Neural cell (in vitro differentiated cells): ENCODE results near the gene DNAJC13. TPM values are rescaled to one million over a fixed set of nuclear protein-coding genes. Genes with fewer than 3 reads are reported as not detected.
"Not testable (repeated sequence)": the region's sequence is repeated elsewhere in the genome, so short reads cannot be mapped to it uniquely, and the experiment has no call there.

Experiments used
- H2AFZ ChIP-seq: fragments of 200-600, 300-800 bp; sonication (generic), shearing (Covaris generic); 2 replicates; pipeline ENCODE4 v1.6.0; 2014; ENCODE audit warnings: low read depth, mild to moderate bottlenecking, antibody characterized with exemption, low read length, moderate library complexity
- H3F3A ChIP-seq: fragments of 200-600 bp; shearing (Covaris generic); 2 replicates; pipeline ENCODE4 v1.6.1; 2016; ENCODE audit warnings: mild to moderate bottlenecking, moderate library complexity, mixed read lengths, antibody characterized with exemption, low read length; ENCODE audit not compliant: insufficient read depth, poor library complexity, severe bottlenecking
- H3K27ac ChIP-seq: fragments of 200-600, 300-800 bp; sonication (generic), shearing (Covaris generic); 2 replicates; pipeline ENCODE4 v1.5.1; 2014; ENCODE audit warnings: mild to moderate bottlenecking, low read length, moderate library complexity
- H3K27me3 ChIP-seq: fragments of 300-800, 200-600 bp; sonication (generic), shearing (Covaris generic); 2 replicates; pipeline ENCODE4 v1.6.0; 2014; ENCODE audit warnings: mild to moderate bottlenecking, low read depth, low read length, moderate library complexity; ENCODE audit not compliant: insufficient read depth
- H3K36me3 ChIP-seq: fragments of 300-800, 200-600 bp; sonication (generic), shearing (Covaris generic); 2 replicates; pipeline ENCODE4 v1.5.1; 2014; ENCODE audit warnings: mild to moderate bottlenecking, antibody characterized with exemption, low read length, moderate library complexity; ENCODE audit not compliant: insufficient read depth
- H3K4me2 ChIP-seq: fragments of 300-800, 200-600 bp; sonication (generic), shearing (Covaris generic); 2 replicates; pipeline ENCODE4 v1.6.0; 2014; ENCODE audit warnings: mild to moderate bottlenecking, low read length
- H3K4me3 ChIP-seq: fragments of 300-800, 200-600 bp; sonication (generic), shearing (Covaris generic); 2 replicates; pipeline ENCODE4 v1.5.1; 2014; ENCODE audit warnings: mild to moderate bottlenecking, low read length, moderate library complexity
- H3K79me2 ChIP-seq: fragments of 200-600 bp; shearing (Covaris generic); replicated peaks from 2 replicates; pipeline ENCODE4 v1.6.0; 2014; ENCODE audit warnings: mild to moderate bottlenecking, low read length, moderate library complexity; ENCODE audit not compliant: insufficient read depth
- H3K9ac ChIP-seq: fragments of 300-800, 200-600 bp; sonication (generic), shearing (Covaris generic); 2 replicates; pipeline ENCODE4 v1.6.1; 2016; ENCODE audit warnings: mild to moderate bottlenecking, low read length, mixed read lengths
- H3K9me2 ChIP-seq: fragments of 200-600 bp; shearing (Covaris generic); 2 replicates; pipeline ENCODE4 v1.6.1; 2016; ENCODE audit warnings: mild to moderate bottlenecking, low read length, mixed read lengths; ENCODE audit not compliant: insufficient read depth
- H3K9me3 ChIP-seq: fragments of 200-600, 300-800 bp; sonication (generic), shearing (Covaris generic); 2 replicates; pipeline ENCODE4 v1.6.1; 2016; ENCODE audit warnings: mild to moderate bottlenecking, mixed run types, low read length, moderate library complexity, mixed read lengths
- H4K20me1 ChIP-seq: fragments of 200-600 bp; shearing (Covaris generic); 2 replicates; pipeline ENCODE4 v1.6.1; 2016; ENCODE audit warnings: mild to moderate bottlenecking, mixed run types; ENCODE audit not compliant: insufficient read depth
- EP300 ChIP-seq: fragments of 450-650 bp; conservative IDR thresholded peaks from 2 replicates; pipeline ENCODE4 v1.6.1; 2014; ENCODE audit warnings: antibody characterized with exemption, mild to moderate bottlenecking, moderate library complexity; ENCODE audit not compliant: poor library complexity, severe bottlenecking
- EZH2 ChIP-seq: fragments of 200-600, 300-800 bp; shearing (Covaris generic), sonication (generic); IDR thresholded peaks from 2 replicates; pipeline ENCODE4 v1.6.1; 2014; ENCODE audit warnings: antibody characterized with exemption, low read length, borderline replicate concordance, mild to moderate bottlenecking; ENCODE audit not compliant: insufficient read depth, poor library complexity, severe bottlenecking
- MXI1 ChIP-seq: fragments of 450-650 bp; conservative IDR thresholded peaks from 2 replicates; pipeline ENCODE4 v1.6.1; 2014; ENCODE audit warnings: antibody characterized with exemption, mild to moderate bottlenecking; ENCODE audit not compliant: poor library complexity, severe bottlenecking
- POLR2AphosphoS5 ChIP-seq: IDR thresholded peaks from 2 replicates; pipeline ENCODE4 v1.6.1; 2012
- RAD21 ChIP-seq: fragments of 450-650 bp; conservative IDR thresholded peaks from 2 replicates; pipeline ENCODE4 v1.6.1; 2014; ENCODE audit warnings: antibody characterized with exemption, mild to moderate bottlenecking, moderate library complexity
- REST ChIP-seq: IDR thresholded peaks from 2 replicates; pipeline ENCODE4 v1.6.1; 2012; ENCODE audit warnings: borderline replicate concordance
- SMC3 ChIP-seq: fragments of 450-650 bp; conservative IDR thresholded peaks from 2 replicates; pipeline ENCODE4 v1.6.1; 2014; ENCODE audit warnings: antibody characterized with exemption, mild to moderate bottlenecking, moderate library complexity; ENCODE audit not compliant: poor library complexity
- TAF1 ChIP-seq: IDR thresholded peaks from 2 replicates; pipeline ENCODE4 v1.6.1; 2012; ENCODE audit warnings: low read depth
- polyA plus RNA-seq: library from polyadenylated mRNA; depleted of rRNA; stranded (reverse); fragments of >200 nt; gene quantifications from 2 replicates; pipeline ENCODE4 v1.2.3, GENCODE V29; 2014
- TF ChIP-seq, protein P1 (sequence below): fragments of 450-650 bp; IDR thresholded peaks from 2 replicates; pipeline ENCODE4 v1.5.1; 2014; ENCODE audit warnings: antibody characterized with exemption, mild to moderate bottlenecking, moderate library complexity; ENCODE audit not compliant: poor library complexity, severe bottlenecking

Gene DNAJC13
- polyA plus RNA-seq, 1 donor from 2014 or later, result 38.4 TPM

DNA sequence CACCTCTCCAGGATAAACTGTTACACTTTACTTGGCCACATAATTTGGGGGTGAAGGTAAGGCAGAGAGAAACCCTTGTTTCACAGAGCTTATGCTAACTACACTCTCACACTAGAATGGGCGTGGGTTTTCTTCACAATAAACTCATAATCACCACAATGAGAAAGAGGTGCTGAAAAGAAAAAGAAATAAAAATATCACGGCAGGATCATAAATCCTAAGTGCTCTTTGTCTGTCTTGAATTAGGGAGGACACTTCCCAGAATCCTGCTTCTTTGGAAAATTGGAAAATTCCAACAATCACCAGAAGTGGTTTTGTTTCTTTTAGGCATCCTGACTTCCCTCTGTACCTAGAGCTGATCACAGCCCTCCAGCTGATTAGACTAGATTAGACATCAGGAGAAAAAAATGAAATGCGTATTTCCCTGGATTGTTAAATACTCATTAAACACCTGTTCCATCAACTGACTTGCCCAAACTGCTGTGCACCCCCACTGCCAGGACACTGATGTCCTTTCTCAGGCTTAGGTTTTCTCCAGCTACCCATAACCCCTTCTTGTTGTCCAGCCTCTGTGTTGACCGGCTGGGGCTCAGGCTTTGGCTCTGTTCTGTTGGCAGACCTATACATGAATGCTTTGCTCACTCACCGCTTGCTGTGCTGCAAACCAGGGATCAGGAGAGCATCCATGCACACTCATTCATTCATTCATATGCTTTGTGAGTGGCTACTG lies 138.2 kb downstream of the DNAJC13 start:
- Histone ChIP-seq H3K9ac (no peak overlapping the region), H2AFZ (no peak overlapping the region), H3F3A (no peaks in the 10 kb centered on the region), H3K79me2 (no peaks in the 10 kb centered on the region), H4K20me1 (no peaks in the 10 kb centered on the region), H3K27ac (no peak overlapping the region), H3K9me2 (no peaks in the 10 kb centered on the region), H3K36me3 (no peaks in the 10 kb centered on the region), H3K4me2 (no peak overlapping the region), H3K4me3 (no peak overlapping the region), H3K9me3 (no peaks in the 10 kb centered on the region), H3K27me3 (no peaks in the 10 kb centered on the region)
- no peak for TF ChIP-seq REST
- no peak for TF ChIP-seq EP300
- TF ChIP-seq MXI1, result no peak
- no peak for TF ChIP-seq RAD21
- no peak for TF ChIP-seq EZH2
- no peak for TF ChIP-seq POLR2AphosphoS5
- TF ChIP-seq, protein P1, sequence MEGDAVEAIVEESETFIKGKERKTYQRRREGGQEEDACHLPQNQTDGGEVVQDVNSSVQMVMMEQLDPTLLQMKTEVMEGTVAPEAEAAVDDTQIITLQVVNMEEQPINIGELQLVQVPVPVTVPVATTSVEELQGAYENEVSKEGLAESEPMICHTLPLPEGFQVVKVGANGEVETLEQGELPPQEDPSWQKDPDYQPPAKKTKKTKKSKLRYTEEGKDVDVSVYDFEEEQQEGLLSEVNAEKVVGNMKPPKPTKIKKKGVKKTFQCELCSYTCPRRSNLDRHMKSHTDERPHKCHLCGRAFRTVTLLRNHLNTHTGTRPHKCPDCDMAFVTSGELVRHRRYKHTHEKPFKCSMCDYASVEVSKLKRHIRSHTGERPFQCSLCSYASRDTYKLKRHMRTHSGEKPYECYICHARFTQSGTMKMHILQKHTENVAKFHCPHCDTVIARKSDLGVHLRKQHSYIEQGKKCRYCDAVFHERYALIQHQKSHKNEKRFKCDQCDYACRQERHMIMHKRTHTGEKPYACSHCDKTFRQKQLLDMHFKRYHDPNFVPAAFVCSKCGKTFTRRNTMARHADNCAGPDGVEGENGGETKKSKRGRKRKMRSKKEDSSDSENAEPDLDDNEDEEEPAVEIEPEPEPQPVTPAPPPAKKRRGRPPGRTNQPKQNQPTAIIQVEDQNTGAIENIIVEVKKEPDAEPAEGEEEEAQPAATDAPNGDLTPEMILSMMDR, result no peak

GRCh38 chr3:132556036-132556386 lies 138.7 kb downstream of the DNAJC13 start:
- not testable (repeated sequence) for H3K4me2 ChIP-seq, H3F3A ChIP-seq, H3K79me2 ChIP-seq, H3K36me3 ChIP-seq, H3K27ac ChIP-seq, H3K27me3 ChIP-seq, H3K9me3 ChIP-seq, H3K4me3 ChIP-seq, H3K9me2 ChIP-seq, H2AFZ ChIP-seq, H4K20me1 ChIP-seq, H3K9ac ChIP-seq

GRCh38 chr3:132556508-132557159 lies 139.3 kb downstream of the DNAJC13 start:
- H3K4me3 ChIP-seq, result no peak overlapping the region
- H2AFZ ChIP-seq, result no peak overlapping the region
- H3K36me3 ChIP-seq, result no peaks in the 10 kb centered on the region
- TF ChIP-seq EP300 (no peak), RAD21 (no peak), SMC3 (no peak), TAF1 (no peak), REST (no peak), MXI1 (no peak), EZH2 (no peak), POLR2AphosphoS5 (no peak)
- TF ChIP-seq, protein P1, result no peak
- no peaks in the 10 kb centered on the region for H3K27me3 ChIP-seq
- no peaks in the 10 kb centered on the region for H4K20me1 ChIP-seq
- no peak overlapping the region for H3K4me2 ChIP-seq
- H3K9ac ChIP-seq, result no peak overlapping the region
- H3K9me3 ChIP-seq, result no peaks in the 10 kb centered on the region
- H3F3A ChIP-seq, result no peaks in the 10 kb centered on the region
- no peaks in the 10 kb centered on the region for H3K79me2 ChIP-seq
- H3K27ac ChIP-seq, result no peak overlapping the region
- no peaks in the 10 kb centered on the region for H3K9me2 ChIP-seq
